K562 (cell line): ENCODE data around the gene EIPR1. TPM values are rescaled to one million over a fixed set of nuclear protein-coding genes. Genes with fewer than 3 reads are reported as not detected.

Experiments
- ATAC-seq: fragments of 200-7000 bp; cut with Tn5 transposase; 3 replicates; pipeline ENCODE4 v1.9.1; 2020; ENCODE audit warnings: moderate library complexity
- BruUV-seq: library from RNA; stranded (reverse); fragments of 400-500 nt; replicated peaks from 2 replicates; lab custom pipeline; 2021; lab: Mats Ljungman, UMichigan
- CTCF ChIA-PET: fragments of 300-600 bp; formaldehyde crosslinking; extraction: SDS; loops from one replicate; lab custom pipeline; 2021; ENCODE audit warnings: low intra/inter-chr PET ratio; lab: Yijun Ruan, JAX
- POLR2A ChIA-PET: fragments of 300-600, 350-650 bp; sonication (Branson Sonifier 250); formaldehyde crosslinking; extraction: SDS; loops from one replicate; lab custom pipeline; 2021; ENCODE audit warnings: antibody characterized with exemption, inconsistent platforms; lab: Yijun Ruan, JAX
- DNase-seq, 4 experiments: peaks; one replicate each; pipeline versions ENCODE4 v3.0.0 to v3.0.0-alpha.2; 2011 to 2018; ENCODE audit warnings: low spot score in 3 of 4, mixed read lengths in 3 of 4; ENCODE audit errors: extremely low read depth in 1 of 4
- FAIRE-seq: peaks from 2 replicates; lab custom pipeline; 2011; peaks lifted over from hg19 to GRCh38; lab: Jason Lieb, UNC
- H2AFZ ChIP-seq: 2 replicates; pipeline ENCODE4 v1.6.0; 2011; ENCODE audit warnings: low read depth, low read length, control low read depth, inconsistent platforms
- H3K27ac ChIP-seq: fragments of 200-600 bp; 3 replicates; pipeline ENCODE4 v1.8.0; 2011; ENCODE audit warnings: low read depth, mild to moderate bottlenecking, control low read depth, inconsistent platforms, low read length, moderate library complexity, mixed read lengths; ENCODE audit errors: extremely low read depth
- H3K27me3 ChIP-seq, 2 experiments: fragments of 300-600 bp in 1 of 2; 2 replicates in 1 of 2; 3 replicates in 1 of 2; pipeline versions ENCODE4 v1.6.0 to v1.8.0; 2011; ENCODE audit warnings: inconsistent platforms in 2 of 2, low read length in 2 of 2, mild to moderate bottlenecking in 1 of 2, mixed read lengths in 1 of 2, moderate library complexity in 1 of 2; ENCODE audit not compliant: control insufficient read depth in 2 of 2, insufficient read depth in 2 of 2
- H3K36me3 ChIP-seq: fragments of 300-600 bp; 3 replicates; pipeline ENCODE4 v1.8.0; 2011; ENCODE audit warnings: mild to moderate bottlenecking, low read length, inconsistent platforms; ENCODE audit not compliant: control insufficient read depth, insufficient read depth
- H3K4me1 ChIP-seq, 2 experiments: fragments of 200-600 bp in 1 of 2; replicated peaks in 1 of 2; 2 replicates in 1 of 2; 3 replicates in 1 of 2; pipeline versions ENCODE4 v1.5.1 to v1.8.0; 2011; ENCODE audit warnings: inconsistent platforms in 2 of 2, low read length in 2 of 2, mild to moderate bottlenecking in 1 of 2, mixed read lengths in 1 of 2, moderate library complexity in 1 of 2; ENCODE audit not compliant: control insufficient read depth in 2 of 2, insufficient read depth in 2 of 2
- H3K4me2 ChIP-seq: 2 replicates; pipeline ENCODE4 v1.6.1; 2011; ENCODE audit warnings: low read length, control low read depth, inconsistent platforms, mixed read lengths; ENCODE audit not compliant: insufficient read depth
- H3K4me3 ChIP-seq: fragments of 200-600 bp; sonication (generic), shearing (Covaris generic); 2 replicates; pipeline ENCODE4 v1.5.1; 2016; ENCODE audit warnings: control low read depth, inconsistent platforms
- H3K79me2 ChIP-seq: fragments of 200-600 bp; 3 replicates; pipeline ENCODE4 v1.8.0; 2011; ENCODE audit warnings: low read length, inconsistent platforms; ENCODE audit not compliant: control insufficient read depth, insufficient read depth
- H3K9ac ChIP-seq, 2 experiments: 2 replicates each; pipeline versions ENCODE4 v1.6.0 to v1.6.1; 2011; ENCODE audit warnings: low read depth in 2 of 2, low read length in 2 of 2, control low read depth in 1 of 2, inconsistent platforms in 1 of 2, mild to moderate bottlenecking in 1 of 2, mixed read lengths in 1 of 2; ENCODE audit not compliant: insufficient read depth in 1 of 2
- H3K9me1 ChIP-seq: one replicate; pipeline ENCODE4 v1.6.0; 2011; ENCODE audit warnings: inconsistent platforms, mild to moderate bottlenecking, low read length, moderate library complexity; ENCODE audit not compliant: control insufficient read depth, insufficient read depth
- H3K9me3 ChIP-seq: replicated peaks from 2 replicates; pipeline ENCODE4 v1.5.1; 2011; ENCODE audit warnings: low read depth, low read length, inconsistent platforms; ENCODE audit not compliant: control insufficient read depth, insufficient read depth
- H4K20me1 ChIP-seq: replicated peaks from 2 replicates; pipeline ENCODE4 v1.6.1; 2011; ENCODE audit warnings: low read length, inconsistent platforms, mixed read lengths; ENCODE audit not compliant: control insufficient read depth, insufficient read depth
- BRCA1 ChIP-seq, 2 experiments: fragments of 450-650 bp in 1 of 2; sonication (generic) in 1 of 2; formaldehyde crosslinking in 1 of 2; IDR thresholded peaks; 2 replicates each; pipeline versions ENCODE4 v1.5.0 to v1.6.1; 2017 to 2020; ENCODE audit warnings: mild to moderate bottlenecking in 1 of 2, missing genetic modification reagents in 1 of 2
- KAT8 ChIP-seq: fragments of 450-650 bp; IDR thresholded peaks from 2 replicates; pipeline ENCODE4 v1.6.1; 2016; ENCODE audit warnings: low read depth, mild to moderate bottlenecking
- KDM1A ChIP-seq, 2 experiments: fragments of 450-650 bp; IDR thresholded peaks; 2 replicates each; pipeline ENCODE4 v1.6.1; 2016; ENCODE audit warnings: mild to moderate bottlenecking in 2 of 2
- KDM4B ChIP-seq, 2 experiments: fragments of 450-650 bp in 1 of 2; sonication (generic) in 1 of 2; IDR thresholded peaks; 2 replicates each; pipeline ENCODE4 v1.6.1; 2016 to 2017; ENCODE audit warnings: borderline replicate concordance in 2 of 2, antibody characterized with exemption in 1 of 2, low read depth in 1 of 2, mild to moderate bottlenecking in 1 of 2
- MITF ChIP-seq: IDR thresholded peaks from 2 replicates; pipeline ENCODE4 v1.6.1; 2014; ENCODE audit warnings: antibody characterized with exemption
- POLR2G ChIP-seq: fragments of 200-400 bp; formaldehyde crosslinking; IDR thresholded peaks from 2 replicates; pipeline ENCODE4 v1.6.1; 2017; ENCODE audit warnings: low read depth, mild to moderate bottlenecking, antibody characterized with exemption, low read length, moderate library complexity
- TCFL5 ChIP-seq: fragments of 250-450 bp; sonication (Bioruptor Pico); conservative IDR thresholded peaks from 2 replicates; pipeline ENCODE4 v1.6.1; 2021; ENCODE audit warnings: mild to moderate bottlenecking, moderate library complexity, matching md5 sums
- ZNF224 ChIP-seq: sonication (generic); formaldehyde crosslinking; IDR thresholded peaks from 2 replicates; pipeline ENCODE4 v1.8.0; 2022; ENCODE audit warnings: mild to moderate bottlenecking, missing genetic modification reagents
- WGBS: fragments of 100-300 bp; shearing (Covaris generic); methylation state at CpG from one replicate; pipeline ENCODE4 v1.1.6; 2016; ENCODE audit warnings: low coverage, mixed read lengths; ENCODE audit not compliant: insufficient coverage; ENCODE audit errors: missing lambda C conversion rate; 5-methylcytosine and 5-hydroxymethylcytosine counted together
- in situ Hi-C: fragments of 300-500 bp; cut with MboI; formaldehyde crosslinking; loops from 4 replicates; pipeline ENCODE4 v1.15.0; 2018; ENCODE audit warnings: inconsistent platforms, mixed read lengths
- intact Hi-C: fragments of 100-400 bp; cut with micrococcal nuclease; formaldehyde crosslinking; loops from 2 replicates; pipeline ENCODE4 v1.14.2; 2022
- polyA plus RNA-seq, 8 experiments: library from polyadenylated mRNA; depleted of rRNA in 4 of 8; stranded (reverse) in 5 of 8; unstranded in 3 of 8; fragments of >200 nt; fragmentation: Nextera tagmentation in 2 of 8; fragmentation: Illumina TruSeq in 1 of 8; extraction: Ambion mirVana in 2 of 8; extraction: Trizol in 1 of 8; gene quantifications; 2 replicates each; pipeline versions ENCODE4 v1.2.1 to v1.2.3, GENCODE V29; 2011 to 2014; ENCODE audit warnings: inconsistent platforms in 1 of 8, missing spikeins in 1 of 8
- total RNA-seq, 7 experiments: library from RNA; depleted of rRNA in 6 of 7; stranded (reverse); fragments of >200 nt in 6 of 7; fragmentation: Illumina TruSeq in 2 of 7; extraction: Trizol in 2 of 7; gene quantifications; 2 replicates each; pipeline versions ENCODE4 v1.2.1 to v1.2.3, GENCODE V29; 2011 to 2021; ENCODE audit warnings: low replicate concordance in 1 of 7

The EIPR1 gene
- total and polyA plus RNA-seq, 9 of the 15 experiments (the other 6 are each of a cell fraction or from before 2014, with no cell fraction given), result 19.9 to 54.4 (median 35.9) TPM

GRCh38 chr2:3319745-3320566 lies 57.7 kb downstream of the EIPR1 start:
- H2AFZ ChIP-seq, result no peak overlapping the region
- no peak overlapping the region for H3K4me3 ChIP-seq
- no peaks in the 10 kb centered on the region for H3K27me3 ChIP-seq
- FAIRE-seq (no peak), ATAC-seq (no peak)
- CTCF ChIA-PET, result no interaction called here
- POLR2A ChIA-PET, result interaction anchor here (0.5 kb wide), 1 partner anchor 7 kb away, joined by 3 read pairs; no protein-coding TSS in a partner anchor
- H3K4me1 ChIP-seq, result peaks cover 0 to 29% of the 10 kb centered on the region in 2 experiments; a peak in 1 of 5 replicates
- 0 out of 2 replicates have a peak, but pooled peaks cover 14% of the 10 kb centered on the region for H4K20me1 ChIP-seq
- no peaks in the 10 kb centered on the region for H3K9me3 ChIP-seq
- no peak overlapping the region for H3K9ac ChIP-seq
- H3K4me2 ChIP-seq, result no peak overlapping the region
- 95% methylated on average over 15 of the region's 26 CpGs for WGBS
- H3K79me2 ChIP-seq, result peaks cover 3% of the 10 kb centered on the region; the same call in 1 of the 3 replicates
- H3K27ac ChIP-seq, result no peak overlapping the region
- peaks cover 14% of the 10 kb centered on the region; the same call in 1 of the 3 replicates for H3K36me3 ChIP-seq
- in situ Hi-C loops, result no loop called here
- TF ChIP-seq MITF (no peak), BRCA1 (IDR thresholded peaks at IDR 0.05) (no peak), BRCA1 (CRISPR knock-in tag; IDR thresholded peaks at IDR 0.05) (no peak), POLR2G (0 out of 2 replicates have a peak, but pooled peaks have one; percentile 8), KDM4B (IDR thresholded peaks at IDR 0.05; ENCODE audit: borderline replicate concordance in 2 of 2, low read depth in 1 of 2) (no peak), ZNF224 (no peak), TCFL5 (CRISPR knock-in tag) (no peak), KDM1A (IDR thresholded peaks at IDR 0.05) (no peak), KAT8 (no peak)
- TF ChIP-seq, all 486 proteins: peak for 1
- intact Hi-C loops, result no loop called here
- no peaks in the 10 kb centered on the region for H3K9me1 ChIP-seq
- DNase-seq, result no peak
- no TSS peak for BruUV-seq
